KOPT-K1 (cell line): ENCODE results near the gene INPP4A.

Experiments
- H3K27ac ChIP-seq: fragments of 200-600 bp; sonication (generic); 2 replicates; pipeline ENCODE4 v1.5.1; 2016; ENCODE audit warnings: antibody characterized with exemption, mild to moderate bottlenecking, low read depth, low read length; ENCODE audit not compliant: poor library complexity, severe bottlenecking
- H3K36me3 ChIP-seq: fragments of 200-600 bp; sonication (generic); 2 replicates; pipeline ENCODE4 v1.5.1; 2017; ENCODE audit warnings: antibody characterized with exemption, mild to moderate bottlenecking, low read length, moderate library complexity; ENCODE audit not compliant: insufficient read depth
- H3K9me3 ChIP-seq: fragments of 200-600 bp; sonication (generic); 2 replicates; pipeline ENCODE4 v1.5.1; 2017; ENCODE audit warnings: antibody characterized with exemption, low read length, mild to moderate bottlenecking; ENCODE audit not compliant: insufficient read depth, poor library complexity, severe bottlenecking

Gene INPP4A

DNA sequence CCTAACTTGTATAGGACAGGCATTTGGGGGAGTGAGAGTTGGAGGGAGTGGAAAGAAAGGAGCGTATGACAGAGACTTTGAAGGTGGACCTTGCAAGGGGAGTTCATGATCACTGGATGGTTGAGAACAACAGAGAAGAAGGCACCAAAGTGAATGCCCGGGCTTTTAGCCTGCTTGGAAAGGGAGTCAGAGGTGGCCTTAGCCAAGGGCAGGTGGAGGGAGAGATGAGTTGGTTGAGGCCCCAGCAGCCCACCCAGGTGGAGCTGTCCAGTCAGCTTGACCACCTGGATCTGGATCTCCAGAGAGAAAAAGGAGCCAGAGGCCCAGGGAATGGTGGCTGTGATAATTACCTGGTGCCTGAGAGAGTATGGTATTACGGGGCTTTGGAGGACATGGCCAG lies 90.1 kb downstream of the INPP4A start:
- no peaks in the 10 kb centered on the region for H3K9me3 ChIP-seq
- H3K27ac ChIP-seq: no peak overlapping the region
- H3K36me3 ChIP-seq: peaks cover 75% of the 10 kb centered on the region

DNA sequence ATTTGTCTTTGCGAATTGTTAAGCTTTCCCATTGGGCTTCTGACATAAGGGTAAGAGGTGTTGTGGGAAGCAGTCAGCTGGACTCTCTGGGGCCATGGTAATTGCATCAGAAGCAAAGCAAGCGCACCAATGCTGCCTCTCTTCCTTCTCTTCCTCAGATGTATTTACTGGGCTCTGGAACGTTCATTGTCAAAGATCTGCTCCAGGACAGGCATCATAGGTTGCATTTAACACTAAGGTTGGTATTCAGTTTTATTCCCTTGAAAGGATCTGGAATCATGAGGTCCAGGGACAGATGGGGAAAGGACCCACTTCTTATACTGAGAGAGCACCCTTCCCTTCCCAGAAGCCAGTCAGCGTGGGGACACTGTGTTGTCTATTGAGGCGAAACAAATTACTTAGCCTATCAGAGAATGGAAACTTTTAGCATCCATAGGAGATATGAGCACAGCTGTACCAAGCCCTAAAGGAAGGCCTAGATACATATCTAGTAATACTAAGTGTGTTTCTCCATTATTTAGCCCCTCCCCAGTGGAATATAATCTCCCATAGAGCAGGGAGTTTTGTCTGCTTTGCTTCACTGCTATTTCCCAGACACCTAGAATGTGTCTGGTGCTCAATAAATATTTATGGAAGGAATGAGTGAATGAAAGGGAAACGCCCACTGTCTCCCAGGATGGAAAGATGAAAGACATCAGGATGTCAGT lies 91.5 kb downstream of the INPP4A start:
- H3K9me3 ChIP-seq: no peaks in the 10 kb centered on the region
- H3K36me3 ChIP-seq: peaks cover 86% of the 10 kb centered on the region
- no peak overlapping the region for H3K27ac ChIP-seq

DNA sequence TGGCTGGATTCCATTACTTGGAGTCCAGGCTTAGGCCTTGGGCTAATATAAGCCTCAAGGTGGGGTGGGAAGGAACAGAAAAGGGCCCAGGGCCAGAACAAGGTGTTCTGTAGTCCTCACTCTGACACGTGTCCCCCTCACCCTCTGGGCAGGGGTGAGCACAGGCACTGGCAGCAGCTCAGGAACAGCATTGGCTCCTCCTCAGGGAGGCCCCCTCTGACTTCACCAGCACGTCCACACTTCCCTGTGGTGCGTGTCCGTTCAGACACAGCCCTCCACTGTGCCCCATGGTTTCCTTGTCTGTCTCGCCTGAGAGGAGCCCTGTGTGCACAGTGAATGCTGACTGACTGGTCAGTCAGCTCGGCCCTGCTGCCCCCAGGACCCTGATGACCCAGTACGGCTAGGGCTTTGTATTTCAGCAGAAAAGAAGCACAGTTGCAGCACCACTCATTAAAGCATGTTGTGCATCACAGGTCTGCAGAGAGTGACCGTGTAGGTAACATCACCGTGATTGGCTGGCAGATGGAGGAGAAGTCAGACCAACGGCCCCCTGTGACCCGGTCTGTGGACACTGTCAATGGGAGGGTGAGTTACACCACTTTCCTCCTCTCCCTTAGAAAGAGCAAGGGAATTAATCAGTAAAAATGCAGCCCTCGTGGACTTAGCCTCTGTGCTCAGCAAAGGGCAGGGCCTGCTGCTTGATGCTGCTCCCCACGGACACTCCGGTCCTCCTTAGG lies 92.9 kb downstream of the INPP4A start:
- Histone ChIP-seq H3K9me3 (no peaks in the 10 kb centered on the region), H3K36me3 (peaks cover 93% of the 10 kb centered on the region)

DNA sequence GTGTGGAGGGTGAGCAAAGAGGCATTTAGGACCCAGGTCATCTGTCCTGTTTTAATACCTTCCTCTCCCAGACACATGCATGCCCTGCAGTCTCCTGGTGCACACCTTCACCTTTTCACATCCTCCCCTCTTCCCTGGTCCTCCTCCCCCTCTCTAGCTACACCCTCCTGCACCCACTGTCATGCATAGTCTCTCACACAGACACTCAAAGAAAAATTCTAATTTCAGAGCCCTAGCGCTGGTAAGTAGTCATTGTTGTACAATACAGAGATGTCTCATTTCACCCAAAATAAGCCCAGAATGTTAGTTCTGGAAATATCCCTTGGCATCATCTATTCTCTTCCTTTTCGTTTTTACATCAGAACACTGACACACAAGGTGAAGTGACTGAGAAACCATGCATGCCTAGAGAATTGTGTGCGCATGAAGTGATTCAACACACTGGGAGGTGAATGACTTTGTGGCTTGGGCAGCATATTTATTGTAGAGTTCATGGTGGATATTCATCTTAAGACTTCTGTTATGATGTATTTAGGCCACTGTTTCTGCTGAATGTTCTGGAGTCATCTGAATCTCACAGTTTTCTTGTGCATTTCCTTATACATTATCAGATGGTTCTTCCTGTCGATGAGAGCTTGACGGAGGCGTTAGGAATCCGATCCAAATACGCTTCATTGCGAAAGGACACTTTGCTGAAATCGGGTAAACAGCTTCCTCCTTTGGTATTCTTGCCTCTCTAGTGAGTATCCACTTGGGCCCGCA lies 93.8 kb downstream of the INPP4A start:
- no peaks in the 10 kb centered on the region for H3K9me3 ChIP-seq
- no peak overlapping the region for H3K27ac ChIP-seq
- H3K36me3 ChIP-seq: peaks cover 93% of the 10 kb centered on the region

More for the DNA sequence above, 92.9 kb downstream of the INPP4A start:
- no peak overlapping the region for H3K27ac ChIP-seq

DNA sequence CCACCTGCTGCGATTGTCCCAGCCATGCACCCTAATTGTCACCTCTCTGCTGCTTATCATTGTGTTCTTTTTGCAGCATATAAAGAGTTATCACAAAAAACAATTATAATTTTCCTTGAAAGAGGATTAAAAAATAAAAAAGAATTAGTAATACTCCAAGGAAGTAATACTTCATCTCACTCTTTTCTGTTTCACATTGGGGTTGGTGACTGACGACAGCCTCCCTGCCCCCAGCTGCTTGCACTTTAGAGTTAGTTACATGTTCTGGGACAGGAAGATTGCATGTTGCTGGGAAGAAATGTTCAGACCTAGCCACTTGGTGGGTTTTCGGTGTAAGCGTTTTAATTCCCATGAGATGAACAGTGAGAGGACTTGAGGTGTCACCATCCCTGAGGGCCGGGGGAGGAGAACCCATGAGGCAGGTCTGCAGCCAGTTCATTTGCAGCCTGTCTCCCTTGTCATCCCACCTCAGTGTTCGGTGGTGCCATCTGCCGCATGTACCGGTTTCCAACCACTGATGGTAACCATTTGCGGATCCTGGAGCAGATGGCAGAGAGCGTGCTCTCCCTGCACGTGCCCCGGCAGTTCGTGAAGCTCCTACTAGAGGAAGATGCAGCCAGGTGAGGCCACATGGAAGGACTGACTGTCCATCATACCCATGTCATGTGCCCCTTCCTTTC lies 94.5 kb downstream of the INPP4A start:
- Histone ChIP-seq H3K9me3 (no peaks in the 10 kb centered on the region), H3K27ac (no peak overlapping the region), H3K36me3 (peaks cover 93% of the 10 kb centered on the region)

DNA sequence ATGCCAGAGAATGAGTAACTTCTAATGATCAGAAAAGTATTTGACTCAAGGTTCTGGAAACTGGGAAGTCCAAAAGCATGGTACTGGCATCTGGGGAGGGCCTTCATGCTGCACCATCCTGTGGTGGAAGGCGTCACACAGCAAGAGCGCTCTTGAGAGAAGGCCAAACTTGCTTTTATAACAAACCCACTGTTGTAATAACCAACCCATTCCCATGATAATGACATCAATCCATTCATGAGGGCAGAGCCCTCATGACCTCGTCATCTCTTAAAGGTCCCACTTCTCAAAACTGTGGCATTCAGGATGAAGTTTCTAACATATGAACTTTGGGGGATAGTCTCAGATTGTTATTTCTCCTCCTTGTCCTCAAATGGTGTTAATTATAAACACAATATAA lies 95.9 kb downstream of the INPP4A start:
- Histone ChIP-seq H3K36me3 (peaks cover 95% of the 10 kb centered on the region), H3K9me3 (no peaks in the 10 kb centered on the region), H3K27ac (no peak overlapping the region)

DNA sequence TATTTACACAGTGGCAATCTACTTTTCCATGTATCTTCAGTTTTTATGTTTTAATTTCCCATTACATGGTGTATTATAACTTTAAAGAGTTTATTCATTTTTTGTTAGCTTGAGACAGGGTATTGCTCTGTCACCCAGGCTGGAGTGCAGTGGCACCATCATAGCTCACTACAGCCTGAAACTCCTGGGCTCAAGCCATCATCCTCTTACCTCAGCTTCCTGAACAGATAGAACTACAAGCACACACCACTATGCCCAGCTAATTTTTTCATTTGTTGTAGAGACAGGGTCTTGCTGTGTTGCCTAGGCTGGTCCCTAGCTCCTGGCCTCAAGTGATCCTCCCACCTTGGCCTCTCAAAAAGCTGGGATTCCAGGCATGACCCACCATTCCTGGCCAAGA lies 96.8 kb downstream of the INPP4A start:
- peaks cover 95% of the 10 kb centered on the region for H3K36me3 ChIP-seq
- no peak overlapping the region for H3K27ac ChIP-seq
- no peaks in the 10 kb centered on the region for H3K9me3 ChIP-seq

DNA sequence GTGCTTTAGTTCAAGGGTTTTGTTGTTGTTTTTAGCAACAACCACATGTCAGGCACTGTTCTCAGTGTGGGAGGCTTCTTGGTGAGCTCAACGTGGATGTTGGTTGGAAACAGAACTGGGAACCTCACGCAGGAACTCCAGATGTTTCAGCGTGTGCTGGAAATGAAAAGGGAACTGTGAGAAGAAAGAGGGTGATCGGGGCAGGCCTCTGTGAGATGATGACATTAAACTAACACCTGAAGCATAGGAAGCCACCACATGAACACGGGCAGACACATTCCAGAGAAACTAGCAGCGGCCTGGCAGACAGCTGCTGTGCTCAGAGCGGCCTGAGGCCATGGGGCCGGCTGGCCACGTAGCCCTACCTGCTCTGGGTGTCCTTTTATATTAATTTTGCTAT lies 97.2 kb downstream of the INPP4A start:
- Histone ChIP-seq H3K27ac (no peak overlapping the region), H3K36me3 (peaks cover 95% of the 10 kb centered on the region), H3K9me3 (no peaks in the 10 kb centered on the region)

DNA sequence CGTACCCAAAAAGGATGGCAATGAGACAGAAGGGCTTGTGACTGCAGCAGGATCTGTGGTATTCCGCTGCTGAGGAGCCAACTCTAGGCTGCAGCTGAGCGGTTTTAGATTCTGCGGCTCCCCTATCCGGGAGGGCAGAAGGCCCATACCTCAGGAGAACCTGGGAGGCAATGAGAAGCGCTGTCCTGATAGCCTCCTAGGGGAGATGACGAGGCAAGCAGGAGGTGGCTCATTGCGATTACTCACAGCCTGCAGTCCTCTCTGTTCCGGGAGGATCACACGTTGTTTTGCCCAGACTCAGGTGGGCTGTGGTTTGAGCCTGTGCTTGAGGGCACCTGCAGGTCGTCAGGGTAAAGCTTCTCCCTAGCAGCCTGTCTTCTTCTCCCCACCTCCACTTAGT lies 98.6 kb downstream of the INPP4A start:
- Histone ChIP-seq H3K36me3 (peaks cover 95% of the 10 kb centered on the region), H3K9me3 (no peaks in the 10 kb centered on the region), H3K27ac (no peak overlapping the region)

DNA sequence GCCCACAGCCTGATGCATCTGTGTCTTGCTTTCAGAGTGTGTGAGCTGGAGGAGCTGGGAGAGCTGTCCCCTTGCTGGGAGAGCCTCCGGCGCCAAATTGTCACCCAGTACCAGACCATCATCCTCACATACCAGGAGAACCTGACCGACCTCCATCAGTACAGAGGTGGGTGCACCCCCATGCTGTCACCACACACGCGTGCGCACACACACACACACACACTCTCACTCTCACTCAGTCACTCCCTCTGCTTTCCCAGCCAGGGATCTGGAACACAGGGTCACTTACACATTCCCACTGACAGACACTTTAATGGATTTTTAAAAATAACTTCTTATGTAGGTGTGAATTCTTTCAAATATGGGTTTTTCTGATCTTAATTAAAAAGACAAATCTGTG lies 99.2 kb downstream of the INPP4A start:
- H3K9me3 ChIP-seq: no peaks in the 10 kb centered on the region
- no peak overlapping the region for H3K27ac ChIP-seq
- peaks cover 91% of the 10 kb centered on the region for H3K36me3 ChIP-seq

DNA sequence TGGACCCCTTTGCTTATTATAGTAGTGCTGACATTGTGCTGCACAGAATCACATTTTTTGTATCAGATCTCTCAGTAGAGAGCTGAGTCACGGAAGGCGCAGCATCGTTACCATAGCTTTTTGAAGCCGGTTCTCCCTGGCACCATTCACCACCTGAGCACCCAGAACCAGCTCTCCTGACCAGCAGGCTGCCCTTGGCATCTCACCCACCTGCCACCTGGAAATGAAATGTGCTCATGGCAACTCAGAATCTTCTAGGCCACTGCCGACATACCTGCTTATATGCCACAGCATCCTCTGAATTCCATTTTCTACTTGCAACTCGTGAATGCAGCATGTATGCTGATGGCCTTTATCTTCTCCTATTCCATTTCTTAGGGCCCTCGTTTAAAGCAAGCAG lies 100.9 kb downstream of the INPP4A start:
- H3K9me3 ChIP-seq: no peaks in the 10 kb centered on the region
- peaks cover 76% of the 10 kb centered on the region for H3K36me3 ChIP-seq
- no peak overlapping the region for H3K27ac ChIP-seq

DNA sequence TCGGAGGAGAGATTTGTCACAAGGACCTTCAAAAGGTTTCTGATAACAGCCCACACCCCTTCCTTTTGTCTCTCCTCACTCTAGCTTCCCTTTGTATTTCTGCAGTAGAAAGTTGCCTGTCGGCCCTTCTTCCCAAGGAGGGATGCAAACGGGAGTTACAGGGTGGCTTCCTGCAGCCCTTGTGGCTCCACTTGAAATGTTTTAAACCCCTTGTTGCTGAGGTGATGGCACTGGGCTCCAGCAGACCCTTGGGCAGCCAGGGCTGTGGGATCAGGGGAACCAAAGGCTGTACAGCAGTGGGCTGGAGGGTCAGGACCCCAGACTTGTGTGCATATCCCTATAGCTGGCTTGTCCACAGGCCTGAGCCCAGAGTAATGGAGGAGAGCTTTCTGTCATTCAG lies 101.5 kb downstream of the INPP4A start:
- peaks cover 78% of the 10 kb centered on the region for H3K36me3 ChIP-seq
- no peak overlapping the region for H3K27ac ChIP-seq
- H3K9me3 ChIP-seq: no peaks in the 10 kb centered on the region

DNA sequence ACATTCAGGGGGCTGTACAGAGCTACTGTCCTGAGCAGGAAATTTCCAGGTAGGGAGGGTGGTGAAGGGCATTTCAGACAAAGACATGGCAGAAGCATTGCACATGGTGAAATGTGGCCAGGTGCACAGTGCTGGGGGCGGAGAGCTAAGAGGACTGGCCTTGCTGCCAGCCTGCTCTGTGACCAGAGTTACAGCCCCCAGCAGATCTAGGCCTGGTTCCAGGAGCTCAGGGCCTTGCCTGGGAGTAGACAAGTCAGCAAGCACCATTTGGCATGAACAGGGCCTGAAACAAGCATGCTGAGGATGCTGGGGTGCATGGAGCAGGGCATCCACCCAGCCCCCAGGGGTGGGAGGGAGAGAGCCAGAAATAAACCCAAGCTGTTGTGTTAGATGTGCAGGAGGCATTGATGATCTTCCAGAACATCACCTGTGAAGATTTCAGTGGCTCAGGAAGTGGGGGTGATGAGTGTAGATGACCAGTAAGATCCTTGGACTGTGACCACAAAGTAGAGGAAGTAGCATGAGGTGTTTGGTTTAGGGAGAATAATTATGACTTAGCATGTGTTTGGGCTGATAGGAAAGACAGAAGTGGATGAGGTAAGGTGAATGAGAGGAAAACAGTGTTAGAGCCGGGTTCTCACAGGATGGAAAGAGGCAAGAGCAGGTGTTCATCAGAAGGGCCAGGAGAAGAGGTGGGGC lies 102.6 kb downstream of the INPP4A start:
- H3K27ac ChIP-seq: peak overlapping the region; percentile 73
- H3K36me3 ChIP-seq: peaks cover 74% of the 10 kb centered on the region
- no peaks in the 10 kb centered on the region for H3K9me3 ChIP-seq

DNA sequence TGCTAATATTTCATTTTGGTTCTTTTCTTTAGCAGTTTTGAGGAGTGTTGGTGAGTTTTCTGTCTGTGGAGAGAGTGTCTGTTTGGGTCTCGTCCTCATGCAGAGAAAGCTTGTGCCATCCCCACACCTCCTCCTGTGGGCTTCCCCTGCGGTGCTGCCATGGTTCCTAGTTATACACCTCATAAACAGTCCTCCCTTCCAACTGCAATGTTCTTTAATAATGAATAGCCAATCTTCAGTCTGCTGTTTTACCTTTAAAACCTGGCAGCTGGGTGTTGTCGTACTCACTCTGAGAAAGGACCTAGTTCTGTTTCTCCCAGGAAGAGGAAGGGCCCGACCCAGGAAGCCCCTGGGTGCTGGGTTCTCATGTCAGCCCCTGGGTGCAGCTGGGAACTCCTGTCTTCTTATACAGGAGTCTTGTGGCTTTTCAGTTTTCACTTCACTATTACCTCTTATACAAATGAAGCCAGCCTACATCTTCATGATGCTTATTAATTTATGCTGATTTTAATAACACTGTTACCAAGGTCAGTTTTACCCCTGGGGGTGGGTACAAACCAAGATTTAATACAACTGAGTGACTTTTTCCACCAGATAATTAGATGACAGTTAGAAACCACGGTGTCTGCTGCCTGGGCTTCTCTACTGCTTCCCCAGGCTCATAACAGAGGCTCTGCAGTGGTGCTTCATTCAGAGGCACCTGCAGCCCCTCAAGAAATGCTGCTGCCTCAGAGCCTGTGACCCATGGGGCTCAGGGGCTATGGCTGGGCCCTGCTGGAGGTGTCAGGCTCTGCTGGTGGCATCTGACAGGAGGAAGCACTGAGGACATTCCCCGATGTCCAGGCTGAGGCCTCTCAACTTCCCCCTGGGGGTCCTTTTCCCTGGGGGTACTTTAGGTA lies 104.5 kb downstream of the INPP4A start:
- Histone ChIP-seq H3K27ac (peak overlapping the region; percentile 73), H3K9me3 (no peaks in the 10 kb centered on the region), H3K36me3 (peaks cover 73% of the 10 kb centered on the region)
